ENCODE results near the gene ACYP1. TPM values are rescaled to one million over a fixed set of nuclear protein-coding genes. Genes with fewer than 3 reads are reported as not detected.

The ACYP1 gene
- polyA plus RNA-seq, 3 donors = 2.8 to 11.8 (median 4.3) TPM

- Histone ChIP-seq H3K4me1 (ENCODE audit: control insufficient read depth in 1 of 2, insufficient read depth in 2 of 2, low read length in 2 of 2) (no peaks in the 10 kb centered on the region), H3K27me3 (ENCODE audit: control insufficient read depth in 2 of 2, insufficient read depth in 2 of 2, low read length in 2 of 2) (no peaks in the 10 kb centered on the region), H3K79me2 (ENCODE audit: insufficient read depth, low read length) (no peaks in the 10 kb centered on the region), H3K4me3 (replicated peaks in 1 of 3; ENCODE audit: low read depth in 2 of 3, low read length in 3 of 3) (no peak overlapping the region), H4K20me1 (ENCODE audit: insufficient read depth, low read length) (no peaks in the 10 kb centered on the region), H3K9ac (ENCODE audit: insufficient read depth, low read length, poor library complexity, severe bottlenecking) (no peak overlapping the region), H3K27ac (ENCODE audit: low read depth in 1 of 2, low read length in 2 of 2) (no peak overlapping the region), H3K4me2 (replicated peaks; ENCODE audit: extremely low read depth, low read length, poor library complexity, severe bottlenecking) (no peak overlapping the region), H3K9me3 (replicated peaks in 1 of 2; ENCODE audit: control insufficient read depth in 1 of 2, insufficient read depth in 1 of 2, low read length in 2 of 2) (no peaks in the 10 kb centered on the region), H2AFZ (ENCODE audit: insufficient read depth, low read depth, low read length, poor library complexity, severe bottlenecking) (no peak overlapping the region), H3K36me3 (replicated peaks in 1 of 2; ENCODE audit: control insufficient read depth in 1 of 2, insufficient read depth in 2 of 2, low read length in 2 of 2) (peaks cover 16 to 28% of the 10 kb centered on the region in 2 donors)
- peaks cover 17 to 34% of the 10 kb centered on the region in 2 donors for H3K36me3 Mint-ChIP-seq
- no peaks in the 10 kb centered on the region for H3K27me3 Mint-ChIP-seq (ENCODE audit: low read depth in 3 of 3)
- intact Hi-C loops (cut with micrococcal nuclease) = no loop called here
- H3K4me3 Mint-ChIP-seq = no peak overlapping the region
- no peaks in the 10 kb centered on the region for H3K4me1 Mint-ChIP-seq
- no peak for DNase-seq
- TF ChIP-seq CTCF (IDR thresholded peaks at IDR 0.05) = no peak
- peaks cover 0 to 2% (median 0%) of the 10 kb centered on the region in 7 donors for H3K9me3 Mint-ChIP-seq
- H3K27ac Mint-ChIP-seq = no peak overlapping the region
Observed at GRCh38 chr14:75077794-75078193, 14.0 kb upstream of the ACYP1 start.

- 92% methylated on average over 9 of the region's 9 CpGs for WGBS (ENCODE audit: insufficient coverage)
- H3K4me1 ChIP-seq (ENCODE audit: control insufficient read depth in 1 of 2, insufficient read depth in 2 of 2, low read length in 2 of 2) = peaks cover 14 to 28% of the 10 kb centered on the region in 2 donors
- H3K9me3 Mint-ChIP-seq = no peaks in the 10 kb centered on the region
- H3K9ac ChIP-seq (ENCODE audit: insufficient read depth, low read length, poor library complexity, severe bottlenecking) = no peak overlapping the region
- DNase-seq = no peak
- H3K27ac Mint-ChIP-seq = peak overlapping the region in 3 of 7 donors; percentile 23 to 39 (median 30)
- intact Hi-C loops (cut with micrococcal nuclease) = no loop called here
- H3K27me3 ChIP-seq (ENCODE audit: control insufficient read depth in 2 of 2, insufficient read depth in 2 of 2, low read length in 2 of 2) = no peaks in the 10 kb centered on the region
- peaks cover 0 to 3% (median 2%) of the 10 kb centered on the region in 3 donors for H3K27me3 Mint-ChIP-seq (ENCODE audit: low read depth in 3 of 3)
- no peak overlapping the region for H3K4me2 ChIP-seq (replicated peaks; ENCODE audit: extremely low read depth, low read length, poor library complexity, severe bottlenecking)
- no peaks in the 10 kb centered on the region for H4K20me1 ChIP-seq (ENCODE audit: insufficient read depth, low read length)
- no peaks in the 10 kb centered on the region for H3K9me3 ChIP-seq (replicated peaks in 1 of 2; ENCODE audit: control insufficient read depth in 1 of 2, insufficient read depth in 1 of 2, low read length in 2 of 2)
- no peak for TF ChIP-seq CTCF (IDR thresholded peaks at IDR 0.05)
- peaks cover 0 to 3% of the 10 kb centered on the region in 2 donors for H3K36me3 Mint-ChIP-seq
- H2AFZ ChIP-seq (ENCODE audit: insufficient read depth, low read depth, low read length, poor library complexity, severe bottlenecking) = peak overlapping the region; percentile 5
- H3K79me2 ChIP-seq (ENCODE audit: insufficient read depth, low read length) = no peaks in the 10 kb centered on the region
- no peak overlapping the region for H3K4me3 Mint-ChIP-seq
- no peak overlapping the region for H3K27ac ChIP-seq (ENCODE audit: low read depth in 1 of 2, low read length in 2 of 2)
- peaks cover 4% of the 10 kb centered on the region for H3K4me1 Mint-ChIP-seq
- no peak overlapping the region for H3K4me3 ChIP-seq (replicated peaks in 1 of 3; ENCODE audit: low read depth in 2 of 3, low read length in 3 of 3)
- H3K36me3 ChIP-seq (replicated peaks in 1 of 2; ENCODE audit: control insufficient read depth in 1 of 2, insufficient read depth in 2 of 2, low read length in 2 of 2) = no peaks in the 10 kb centered on the region
Observed at GRCh38 chr14:75070383-75070782, 6.6 kb upstream of the ACYP1 start.
